Fibroblast of pulmonary artery (primary cell): ENCODE measurements around the gene ENC1.

ENCODE experiments used
- DNase-seq: peaks from one replicate; pipeline ENCODE4 v3.0.0-alpha.2; 2010; ENCODE audit warnings: low read depth
- H3K4me3 ChIP-seq: replicated peaks from 2 replicates; pipeline ENCODE4 v1.5.1; 2011; ENCODE audit warnings: low read depth, mild to moderate bottlenecking, control low read depth, low read length, moderate library complexity
- TF ChIP-seq, protein P1 (sequence below): IDR thresholded peaks from 2 replicates; pipeline ENCODE4 v1.5.1; 2011; ENCODE audit warnings: mild to moderate bottlenecking, control low read depth, low read length, inconsistent platforms; ENCODE audit errors: missing control alignments

The ENC1 gene

DNA sequence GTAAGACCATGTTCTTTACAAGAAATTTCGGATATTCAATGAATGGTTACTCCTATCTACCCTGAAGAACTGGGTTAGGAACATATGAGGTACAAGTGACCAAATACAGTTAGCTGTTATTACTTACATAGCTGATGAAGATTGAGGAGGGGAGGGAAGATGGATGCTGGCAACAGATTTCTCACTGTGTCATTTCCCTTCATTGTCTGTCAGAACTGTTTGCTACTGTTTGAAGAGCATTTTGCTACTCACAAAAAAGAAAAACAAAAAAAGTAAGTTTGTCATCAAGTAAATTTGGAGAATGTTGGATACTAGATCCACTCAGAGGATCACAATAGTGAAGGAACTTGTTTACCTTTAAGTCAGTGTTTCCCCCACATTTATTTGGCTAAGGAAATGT lies 53.7 kb downstream of the ENC1 start:
- TF ChIP-seq, protein P1, sequence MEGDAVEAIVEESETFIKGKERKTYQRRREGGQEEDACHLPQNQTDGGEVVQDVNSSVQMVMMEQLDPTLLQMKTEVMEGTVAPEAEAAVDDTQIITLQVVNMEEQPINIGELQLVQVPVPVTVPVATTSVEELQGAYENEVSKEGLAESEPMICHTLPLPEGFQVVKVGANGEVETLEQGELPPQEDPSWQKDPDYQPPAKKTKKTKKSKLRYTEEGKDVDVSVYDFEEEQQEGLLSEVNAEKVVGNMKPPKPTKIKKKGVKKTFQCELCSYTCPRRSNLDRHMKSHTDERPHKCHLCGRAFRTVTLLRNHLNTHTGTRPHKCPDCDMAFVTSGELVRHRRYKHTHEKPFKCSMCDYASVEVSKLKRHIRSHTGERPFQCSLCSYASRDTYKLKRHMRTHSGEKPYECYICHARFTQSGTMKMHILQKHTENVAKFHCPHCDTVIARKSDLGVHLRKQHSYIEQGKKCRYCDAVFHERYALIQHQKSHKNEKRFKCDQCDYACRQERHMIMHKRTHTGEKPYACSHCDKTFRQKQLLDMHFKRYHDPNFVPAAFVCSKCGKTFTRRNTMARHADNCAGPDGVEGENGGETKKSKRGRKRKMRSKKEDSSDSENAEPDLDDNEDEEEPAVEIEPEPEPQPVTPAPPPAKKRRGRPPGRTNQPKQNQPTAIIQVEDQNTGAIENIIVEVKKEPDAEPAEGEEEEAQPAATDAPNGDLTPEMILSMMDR, result no peak
- DNase-seq, result peak; percentile 43
- H3K4me3 ChIP-seq, result no peak overlapping the region

DNA sequence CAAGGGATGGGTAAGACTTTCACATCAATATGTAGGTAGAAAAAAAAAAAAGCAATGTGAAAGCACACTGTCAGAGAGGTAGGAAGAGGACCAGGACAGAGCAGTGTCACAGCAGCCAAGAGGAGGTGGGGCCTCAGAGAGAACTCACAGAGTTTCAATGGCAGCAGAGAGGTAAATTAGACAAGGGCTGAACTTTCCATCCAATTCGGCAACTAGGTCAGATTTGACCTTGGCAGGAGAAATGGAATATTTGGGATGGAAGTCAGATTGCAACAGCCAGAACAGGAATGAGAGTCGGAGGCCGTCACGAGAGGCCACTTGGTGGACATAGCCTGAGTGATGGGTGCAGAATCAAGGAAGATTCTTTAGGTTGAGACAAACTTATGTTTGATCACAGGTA lies 57.7 kb downstream of the ENC1 start:
- H3K4me3 ChIP-seq, result no peak overlapping the region
- no peak for DNase-seq
- TF ChIP-seq, protein P1, result no peak

DNA sequence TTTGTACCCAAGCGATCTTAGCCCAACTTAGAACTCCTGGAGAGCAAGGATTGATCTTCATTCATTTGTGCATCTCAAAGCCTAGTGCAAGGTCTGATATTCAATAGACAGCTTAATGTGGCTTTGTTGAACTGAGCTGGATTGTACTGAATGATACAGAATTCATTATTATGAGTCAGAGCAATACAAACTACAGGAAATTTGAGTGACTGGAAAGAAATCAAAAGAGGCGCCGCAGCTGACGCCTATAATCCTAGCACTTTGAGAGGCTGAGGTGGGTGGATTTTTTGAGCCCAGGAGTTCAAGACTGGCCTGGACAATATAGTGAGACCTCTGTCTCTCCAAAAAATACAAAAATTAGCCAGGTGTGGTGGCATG lies 58.6 kb downstream of the ENC1 start:
- no peak for DNase-seq
- no peak overlapping the region for H3K4me3 ChIP-seq
- TF ChIP-seq, protein P1, result no peak

DNA sequence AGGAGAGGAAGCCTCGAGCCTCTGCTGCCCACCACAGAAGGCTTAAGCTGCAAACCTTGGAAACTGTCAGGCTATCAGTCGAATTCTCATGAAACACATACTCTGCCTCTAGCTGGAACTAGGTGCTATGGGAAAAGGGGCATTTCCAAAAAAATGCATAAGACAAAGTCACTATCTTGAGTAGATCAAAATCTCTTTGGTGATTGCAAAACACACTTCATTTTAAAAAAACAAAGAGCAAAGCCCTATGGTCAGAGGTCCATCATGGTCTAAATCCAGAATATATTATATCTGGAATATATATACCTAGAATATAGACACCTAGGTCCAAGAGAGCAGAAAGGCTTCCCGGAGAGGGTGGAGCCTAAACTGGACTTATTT lies 59.8 kb downstream of the ENC1 start:
- TF ChIP-seq, protein P1, result no peak
- H3K4me3 ChIP-seq, result no peak overlapping the region
- DNase-seq, result no peak

DNA sequence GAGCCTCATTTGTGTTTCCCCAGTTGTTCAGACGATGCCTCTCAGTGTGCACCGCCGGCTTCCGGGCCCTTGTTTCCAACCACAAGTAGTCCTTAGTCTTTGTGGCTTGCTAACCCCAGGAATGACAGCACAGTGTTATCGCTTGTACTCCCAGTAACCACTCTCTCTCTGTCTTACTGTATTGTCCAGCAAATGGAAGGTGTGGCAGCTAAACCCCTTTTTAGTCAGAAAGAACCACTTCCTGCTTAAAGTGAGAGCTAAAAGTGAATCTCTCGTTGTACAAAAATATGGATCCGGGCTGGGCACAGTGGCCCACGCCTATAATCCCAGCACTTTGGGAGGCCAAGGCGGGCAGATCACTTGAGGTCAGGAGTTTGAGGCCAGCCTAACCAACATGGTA lies 61.3 kb downstream of the ENC1 start:
- H3K4me3 ChIP-seq, result no peak overlapping the region
- TF ChIP-seq, protein P1, result no peak
- DNase-seq, result no peak

DNA sequence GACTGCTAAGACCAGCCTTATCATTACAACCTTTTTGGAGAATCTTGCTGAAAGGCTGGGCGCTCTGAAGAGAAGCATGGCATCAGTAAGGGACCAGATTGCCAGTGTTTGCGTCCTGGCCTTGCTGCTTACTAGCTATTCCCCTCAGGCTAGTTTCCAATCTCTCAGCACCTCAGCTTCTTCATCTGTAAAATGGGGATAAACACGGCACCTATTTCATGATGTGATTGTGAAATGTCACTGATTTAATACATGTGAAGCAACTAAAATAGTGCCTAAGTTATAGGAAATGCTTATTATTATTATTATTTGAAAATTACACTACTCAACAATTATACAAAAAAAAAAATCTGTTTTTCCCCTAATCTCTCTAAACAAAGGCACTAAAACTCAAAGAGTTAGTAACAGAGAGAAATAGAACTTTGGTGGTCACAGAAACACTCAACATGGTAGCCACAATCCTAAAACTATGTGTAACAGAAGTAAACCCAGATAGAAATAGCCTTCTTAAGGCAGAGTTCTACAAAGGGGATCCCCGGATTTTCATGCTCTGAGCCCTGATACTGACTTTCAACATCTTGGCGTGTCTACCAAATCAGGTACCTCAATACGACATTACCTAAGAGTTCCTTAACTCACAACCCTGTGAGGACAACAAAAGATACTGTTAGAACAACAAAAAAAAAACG lies 62.0 kb downstream of the ENC1 start:
- DNase-seq, result no peak
- H3K4me3 ChIP-seq, result no peak overlapping the region
- TF ChIP-seq, protein P1, result no peak
